Endodermal cell (in vitro differentiated cells): Measurements from ENCODE around the gene CDC6. TPM values are rescaled to one million over a fixed set of nuclear protein-coding genes. Genes with fewer than 3 reads are reported as not detected.

Source experiments
- DNase-seq: peaks from one replicate; pipeline ENCODE4 v3.0.0-alpha.2; 2017
- H3K27ac ChIP-seq: 2 replicates; pipeline ENCODE4 v1.5.1; 2013; ENCODE audit warnings: mild to moderate bottlenecking, low read depth, low read length, moderate library complexity
- H3K27me3 ChIP-seq: 2 replicates; pipeline ENCODE4 v1.6.1; 2013; ENCODE audit warnings: mild to moderate bottlenecking, low read length, moderate library complexity; ENCODE audit not compliant: insufficient read depth, control insufficient read depth, poor library complexity, severe bottlenecking
- H3K36me3 ChIP-seq: 2 replicates; pipeline ENCODE4 v1.7.0; 2013; ENCODE audit warnings: mild to moderate bottlenecking, low read length, moderate library complexity; ENCODE audit not compliant: control insufficient read depth, insufficient read depth
- H3K4me1 ChIP-seq: one replicate; pipeline ENCODE4 v1.7.0; 2013; ENCODE audit warnings: low read length; ENCODE audit not compliant: control insufficient read depth, insufficient read depth
- H3K4me3 ChIP-seq: 2 replicates; pipeline ENCODE4 v1.5.1; 2013; ENCODE audit warnings: mild to moderate bottlenecking, low read length, moderate library complexity
- H3K9ac ChIP-seq: 2 replicates; pipeline ENCODE4 v1.6.1; 2013; ENCODE audit warnings: mild to moderate bottlenecking, low read length, moderate library complexity; ENCODE audit not compliant: poor library complexity, severe bottlenecking; ENCODE audit errors: extremely low read depth
- H3K9me3 ChIP-seq: 2 replicates; pipeline ENCODE4 v1.6.1; 2013; ENCODE audit warnings: mild to moderate bottlenecking, low read length, moderate library complexity; ENCODE audit not compliant: control insufficient read depth
- H3K27ac Mint-ChIP-seq: 2 replicates; pipeline ENCODE4 v1.8.0; 2020; ENCODE audit warnings: mixed read lengths
- H3K27me3 Mint-ChIP-seq: 2 replicates; pipeline ENCODE4 v1.8.0; 2021; ENCODE audit warnings: mild to moderate bottlenecking, mixed read lengths; ENCODE audit not compliant: insufficient read depth
- H3K36me3 Mint-ChIP-seq: 2 replicates; pipeline ENCODE4 v1.8.0; 2020; ENCODE audit warnings: low read depth, mixed read lengths
- H3K4me1 Mint-ChIP-seq: 2 replicates; pipeline ENCODE4 v1.8.0; 2020; ENCODE audit warnings: mixed read lengths
- H3K4me3 Mint-ChIP-seq: 2 replicates; pipeline ENCODE4 v1.8.0; 2020; ENCODE audit warnings: mild to moderate bottlenecking, moderate library complexity, mixed read lengths
- H3K9me3 Mint-ChIP-seq: 2 replicates; pipeline ENCODE4 v1.8.0; 2020; ENCODE audit warnings: mild to moderate bottlenecking, mixed read lengths
- CTCF ChIP-seq: fragments of 200-600 bp; sonication (generic); conservative IDR thresholded peaks from 2 replicates; pipeline ENCODE4 v1.5.0; 2021; ENCODE audit warnings: antibody characterized with exemption, mild to moderate bottlenecking
- WGBS, 2 experiments: methylation state at CpG; one replicate each; pipeline versions ENCODE4 v1.1.5 to v1.1.7; 2013; ENCODE audit warnings: missing lambda C conversion rate in 2 of 2, mixed read lengths in 1 of 2; ENCODE audit not compliant: insufficient coverage in 1 of 2, insufficient read length in 1 of 2; 5-methylcytosine and 5-hydroxymethylcytosine counted together
- total RNA-seq, 2 donors: library from RNA; stranded (reverse); fragmentation: NEBNext Ultra II Directional in 1 of 2; extraction: Animal tissue kit (Norgen Biotek cat#: 25700) in 1 of 2; gene quantifications; 2 replicates in 1 of 2; 3 replicates in 1 of 2; pipeline ENCODE4 v1.2.1, GENCODE V29; 2021

Gene CDC6
- total RNA-seq, 2 donors from 2014 or later = 88.4 to 95.4 TPM

GRCh38 chr17:40327244-40327729 is 39.6 kb downstream of the CDC6 start:
- TF ChIP-seq CTCF = no peak
- no peak for DNase-seq
- no peaks in the 10 kb centered on the region for H3K36me3 ChIP-seq
- peaks cover 9% of the 10 kb centered on the region for H3K36me3 Mint-ChIP-seq
- WGBS, 2 experiments = 87% methylated on average over 3 of the region's 4 CpGs; no CpG with 5 or more reads in 1 of the 2 experiments
- H3K27ac Mint-ChIP-seq = no peak overlapping the region
- no peak overlapping the region for H3K27ac ChIP-seq
- no peak overlapping the region for H3K4me3 ChIP-seq
- no peaks in the 10 kb centered on the region for H3K9me3 ChIP-seq
- H3K9ac ChIP-seq = no peak overlapping the region
- H3K27me3 Mint-ChIP-seq = no peaks in the 10 kb centered on the region
- H3K4me1 ChIP-seq = peaks cover 9% of the 10 kb centered on the region
- H3K4me1 Mint-ChIP-seq = peaks cover 29% of the 10 kb centered on the region
- no peak overlapping the region for H3K4me3 Mint-ChIP-seq
- no peaks in the 10 kb centered on the region for H3K9me3 Mint-ChIP-seq
- no peaks in the 10 kb centered on the region for H3K27me3 ChIP-seq

GRCh38 chr17:40327735-40328385 is 40.2 kb downstream of the CDC6 start:
- H3K4me3 ChIP-seq = no peak overlapping the region
- no peak overlapping the region for H3K27ac Mint-ChIP-seq
- H3K27ac ChIP-seq = no peak overlapping the region
- H3K9me3 ChIP-seq = no peaks in the 10 kb centered on the region
- H3K9me3 Mint-ChIP-seq = no peaks in the 10 kb centered on the region
- no peak for TF ChIP-seq CTCF
- DNase-seq = no peak
- 74% methylated on average over 3 of the region's 3 CpGs; no CpG with 5 or more reads in 1 of the 2 experiments for WGBS, 2 experiments
- no peak overlapping the region for H3K4me3 Mint-ChIP-seq
- no peaks in the 10 kb centered on the region for H3K27me3 ChIP-seq
- peaks cover 6% of the 10 kb centered on the region for H3K4me1 ChIP-seq
- no peaks in the 10 kb centered on the region for H3K27me3 Mint-ChIP-seq
- no peaks in the 10 kb centered on the region for H3K36me3 ChIP-seq
- no peak overlapping the region for H3K9ac ChIP-seq
- H3K4me1 Mint-ChIP-seq = peaks cover 28% of the 10 kb centered on the region
- peaks cover 12% of the 10 kb centered on the region for H3K36me3 Mint-ChIP-seq

GRCh38 chr17:40328386-40328766 is 40.7 kb downstream of the CDC6 start:
- H3K9ac ChIP-seq = no peak overlapping the region
- no peaks in the 10 kb centered on the region for H3K27me3 ChIP-seq
- H3K4me1 ChIP-seq = peaks cover 6% of the 10 kb centered on the region
- peaks cover 15% of the 10 kb centered on the region for H3K36me3 Mint-ChIP-seq
- H3K4me3 ChIP-seq = no peak overlapping the region
- no peak overlapping the region for H3K4me3 Mint-ChIP-seq
- H3K9me3 ChIP-seq = no peaks in the 10 kb centered on the region
- H3K4me1 Mint-ChIP-seq = peaks cover 23% of the 10 kb centered on the region
- 100% methylated on average over 2 of the region's 2 CpGs for WGBS, 2 experiments
- no peak for TF ChIP-seq CTCF
- H3K27ac ChIP-seq = no peak overlapping the region
- DNase-seq = no peak
- H3K27me3 Mint-ChIP-seq = no peaks in the 10 kb centered on the region
- H3K9me3 Mint-ChIP-seq = no peaks in the 10 kb centered on the region
- no peaks in the 10 kb centered on the region for H3K36me3 ChIP-seq
- no peak overlapping the region for H3K27ac Mint-ChIP-seq
